Subcutaneous adipose tissue (tissue), 4 donors: ENCODE data around the gene PRKG1. TPM values are rescaled to one million over a fixed set of nuclear protein-coding genes. Genes with fewer than 3 reads are reported as not detected.

Source experiments
- total RNA-seq, 4 donors: library from RNA; depleted of rRNA; stranded (reverse); fragments of >200 nt; gene quantifications; one replicate each; pipeline ENCODE4 v1.1.0, GENCODE V29; 2016
- TF ChIP-seq, protein P1 (sequence below): fragments of 450-650 bp; IDR thresholded peaks from one replicate; pipeline ENCODE4 v1.5.1; 2016; ENCODE audit warnings: low read depth, mild to moderate bottlenecking, control low read depth, antibody characterized with exemption, moderate library complexity

PRKG1 gene
- total RNA-seq, 4 donors from 2014 or later = 7.6 to 17.2 (median 10.7) TPM

DNA sequence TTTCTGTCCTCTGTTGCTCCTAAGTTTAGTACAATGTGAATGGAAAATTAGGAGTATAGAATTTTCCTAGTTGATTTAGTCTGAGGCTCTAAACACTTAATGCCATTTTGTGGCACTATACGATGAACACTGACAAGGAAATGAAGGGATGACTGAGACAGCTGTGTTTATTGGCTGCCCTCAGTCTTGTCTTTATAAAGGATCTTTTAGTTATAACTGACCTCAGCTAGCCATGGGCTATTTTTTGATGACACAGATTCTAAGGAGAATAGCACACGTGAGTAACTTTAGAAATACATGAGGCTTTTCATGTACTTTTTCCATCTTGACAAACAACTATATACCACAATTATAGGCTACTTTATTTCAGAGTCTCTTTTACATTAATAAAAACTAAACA is 113.7 kb downstream of the PRKG1 start:
- TF ChIP-seq, protein P1, sequence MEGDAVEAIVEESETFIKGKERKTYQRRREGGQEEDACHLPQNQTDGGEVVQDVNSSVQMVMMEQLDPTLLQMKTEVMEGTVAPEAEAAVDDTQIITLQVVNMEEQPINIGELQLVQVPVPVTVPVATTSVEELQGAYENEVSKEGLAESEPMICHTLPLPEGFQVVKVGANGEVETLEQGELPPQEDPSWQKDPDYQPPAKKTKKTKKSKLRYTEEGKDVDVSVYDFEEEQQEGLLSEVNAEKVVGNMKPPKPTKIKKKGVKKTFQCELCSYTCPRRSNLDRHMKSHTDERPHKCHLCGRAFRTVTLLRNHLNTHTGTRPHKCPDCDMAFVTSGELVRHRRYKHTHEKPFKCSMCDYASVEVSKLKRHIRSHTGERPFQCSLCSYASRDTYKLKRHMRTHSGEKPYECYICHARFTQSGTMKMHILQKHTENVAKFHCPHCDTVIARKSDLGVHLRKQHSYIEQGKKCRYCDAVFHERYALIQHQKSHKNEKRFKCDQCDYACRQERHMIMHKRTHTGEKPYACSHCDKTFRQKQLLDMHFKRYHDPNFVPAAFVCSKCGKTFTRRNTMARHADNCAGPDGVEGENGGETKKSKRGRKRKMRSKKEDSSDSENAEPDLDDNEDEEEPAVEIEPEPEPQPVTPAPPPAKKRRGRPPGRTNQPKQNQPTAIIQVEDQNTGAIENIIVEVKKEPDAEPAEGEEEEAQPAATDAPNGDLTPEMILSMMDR = no peak

DNA sequence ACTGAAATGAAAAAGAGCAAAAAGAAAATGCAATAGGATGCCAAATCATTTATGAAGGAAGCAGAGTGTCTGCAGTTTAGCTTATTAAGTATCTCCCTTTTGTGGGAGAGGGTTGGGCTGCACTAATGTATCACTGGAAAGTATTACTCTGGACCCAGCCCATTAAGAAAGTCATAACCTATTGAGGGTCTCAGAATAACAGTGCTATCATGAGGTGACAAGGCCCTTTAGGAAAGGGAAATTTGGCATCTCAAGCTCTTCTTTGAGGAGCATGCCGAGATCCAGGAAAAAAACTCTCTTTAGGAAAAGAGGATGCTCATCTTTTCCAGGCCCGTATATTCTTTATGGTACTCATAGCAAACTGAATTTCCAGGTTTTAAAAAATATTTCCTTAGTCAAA is 114.6 kb downstream of the PRKG1 start:
- TF ChIP-seq, protein P1 = no peak

DNA sequence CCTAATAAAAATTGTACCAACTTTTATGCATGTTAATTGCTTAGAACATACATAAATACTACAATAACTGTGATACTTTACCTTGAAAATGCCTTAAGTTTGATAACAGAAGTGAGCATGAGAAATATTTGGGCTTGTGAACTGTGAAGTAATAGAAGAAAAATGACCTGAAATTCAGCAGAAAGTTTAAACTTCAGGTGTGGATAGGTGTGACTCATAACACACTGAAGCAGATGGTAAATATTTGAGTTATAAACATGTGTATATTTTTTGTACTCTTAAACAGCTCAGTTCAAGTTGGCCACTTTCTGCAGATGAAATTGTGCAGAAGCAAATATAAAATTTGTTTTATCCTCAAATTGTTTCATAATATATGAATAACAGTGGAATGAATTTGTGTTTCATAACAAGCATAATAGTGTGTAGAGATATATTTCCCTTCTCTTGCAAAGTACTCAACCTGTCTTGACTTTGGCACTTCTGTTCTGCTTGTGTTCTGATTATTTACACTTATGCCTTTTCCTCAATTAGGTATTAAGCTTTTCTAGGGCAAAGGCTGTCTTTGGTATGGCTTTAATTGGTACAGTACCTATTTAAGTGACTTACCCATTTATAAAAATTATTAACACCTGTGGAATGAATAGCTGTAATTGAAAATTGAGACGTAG is 122.4 kb downstream of the PRKG1 start:
- TF ChIP-seq, protein P1 = no peak

DNA sequence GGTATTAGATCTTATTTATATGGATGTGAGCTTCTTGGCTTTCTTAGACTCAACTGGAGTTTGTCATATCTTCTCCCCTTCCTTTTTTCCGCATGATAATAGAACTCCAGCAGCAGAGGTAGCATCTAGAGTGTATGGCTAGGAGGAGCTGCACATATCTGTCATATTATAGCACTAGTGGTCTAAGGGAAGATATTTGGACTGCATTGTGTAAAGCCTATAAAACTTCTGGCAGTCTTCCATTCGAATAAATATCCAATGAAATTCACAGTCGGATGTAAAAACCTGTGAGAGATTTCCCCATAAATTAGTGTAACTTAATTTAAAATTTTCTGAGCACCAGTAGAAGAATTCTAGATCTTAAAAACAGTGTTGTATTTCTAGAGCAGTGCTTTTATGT is 123.9 kb downstream of the PRKG1 start:
- TF ChIP-seq, protein P1 = no peak

DNA sequence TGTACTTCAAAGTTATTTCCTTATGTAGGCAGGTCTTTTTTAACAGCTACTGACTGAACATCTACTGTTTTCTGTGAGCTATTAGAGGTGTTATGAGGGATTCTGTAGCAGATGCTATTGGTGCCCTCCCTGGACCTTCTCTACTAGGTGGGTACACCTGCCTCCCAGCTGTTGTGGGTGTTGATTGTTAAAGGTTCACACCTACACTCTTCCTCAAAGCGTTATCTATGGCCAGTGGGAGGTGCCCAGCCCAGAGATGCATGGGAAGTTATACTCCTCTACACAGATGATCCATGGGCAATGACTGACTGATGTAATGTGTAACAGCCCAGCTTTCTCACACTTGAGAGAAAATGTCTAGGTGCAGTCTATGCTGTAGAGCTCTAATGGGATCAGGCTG is 127.7 kb downstream of the PRKG1 start:
- TF ChIP-seq, protein P1 = no peak

DNA sequence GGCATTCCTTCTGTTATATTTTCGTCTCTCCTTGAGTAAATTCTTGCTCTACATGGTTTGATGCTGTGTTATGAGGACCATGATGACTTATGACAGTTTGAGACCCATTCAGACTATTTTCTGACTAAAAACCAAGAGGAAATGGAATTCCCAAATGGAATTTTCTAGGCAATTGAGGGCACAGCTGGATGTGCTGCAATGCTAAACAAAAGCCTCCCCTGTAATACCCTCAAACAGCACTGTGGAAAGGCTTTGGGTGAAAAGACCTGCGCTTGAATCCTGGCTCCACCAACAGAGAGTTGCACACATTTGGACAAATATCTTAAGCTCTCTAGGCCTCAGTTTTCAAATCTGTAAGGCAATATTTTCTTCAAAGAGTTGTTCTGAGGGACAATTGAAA is 129.1 kb downstream of the PRKG1 start:
- TF ChIP-seq, protein P1 = no peak

DNA sequence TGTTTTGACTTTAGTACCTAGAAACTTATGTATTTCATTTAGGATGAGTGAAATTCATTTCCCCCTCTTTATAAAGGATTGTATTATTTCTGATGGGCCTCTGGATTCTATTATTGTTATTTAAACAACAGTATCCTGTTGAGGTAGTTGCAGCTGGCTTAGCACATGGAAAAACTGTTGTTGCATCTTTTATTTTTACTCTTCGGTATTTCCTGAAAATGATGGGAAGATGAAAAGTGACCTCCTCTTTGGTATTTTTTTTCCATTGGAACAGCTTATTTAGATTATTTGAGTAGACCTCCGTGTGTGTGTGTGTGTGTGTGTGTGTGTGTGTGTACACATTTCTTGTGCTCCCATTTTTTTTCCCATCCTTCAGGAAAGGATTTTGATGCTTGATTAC is 129.8 kb downstream of the PRKG1 start:
- TF ChIP-seq, protein P1 = no peak
